ENCODE results near the gene EPHB6. TPM values are rescaled to one million over a fixed set of nuclear protein-coding genes. Genes with fewer than 3 reads are reported as not detected.

EPHB6 gene
- total and polyA plus RNA-seq, 7 experiments from 2014 or later, result 9.8 to 110 (median 65.7) TPM

DNA sequence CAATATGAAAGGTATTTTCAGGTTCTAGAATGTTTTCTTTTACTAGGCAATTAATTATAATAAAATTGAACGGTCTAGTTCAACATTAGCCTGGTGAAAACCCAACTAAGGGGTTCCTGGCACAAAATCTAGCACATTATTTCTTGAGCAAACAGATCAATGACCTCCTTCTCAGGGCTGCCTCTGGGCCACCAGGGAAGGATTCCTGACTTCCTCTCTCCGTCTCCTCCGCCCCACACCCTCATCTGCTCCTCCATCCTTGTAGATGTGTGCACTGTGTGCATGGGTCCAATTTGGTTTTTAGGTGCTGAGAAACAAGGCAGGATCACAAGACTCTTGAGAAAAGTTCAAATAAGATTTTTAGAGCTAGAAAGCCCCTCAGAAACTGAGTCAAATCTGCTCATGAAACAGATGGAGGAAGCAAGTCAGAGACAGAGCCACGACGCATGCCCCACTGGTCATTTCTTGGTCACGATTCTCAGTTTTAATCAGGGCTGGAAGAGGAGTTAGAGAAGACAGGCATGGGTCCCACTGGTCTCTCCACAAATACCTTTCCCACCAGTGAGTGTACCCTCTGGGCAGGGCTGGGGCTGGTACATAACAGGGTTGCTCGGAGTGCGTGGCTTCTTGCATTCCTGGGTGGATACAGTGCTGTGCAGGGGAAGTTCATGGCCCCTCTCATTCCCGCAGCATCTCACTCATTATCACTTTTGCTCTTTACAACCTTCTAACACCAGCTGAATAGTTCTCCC is 26.9 kb downstream of the EPHB6 start:
- H3K4me1 ChIP-seq (ENCODE audit: control insufficient read depth in 2 of 2, insufficient read depth in 2 of 2, low read length in 2 of 2), result no peaks in the 10 kb centered on the region
- no peak overlapping the region for H3K27ac Mint-ChIP-seq
- H3K36me3 ChIP-seq (ENCODE audit: control insufficient read depth in 2 of 3, insufficient read depth in 3 of 3, low read length in 3 of 3), result no peaks in the 10 kb centered on the region
- intact Hi-C loops (cut with micrococcal nuclease), result loop anchor here (1.0 to 5.0 kb wide), 5 partner anchors 27 to 334 kb away; no protein-coding TSS in a partner anchor
- no peak overlapping the region for H3K4me3 ChIP-seq (ENCODE audit: low read length)
- DNase-seq, result no peak
- no peaks in the 10 kb centered on the region for H3K9me3 ChIP-seq (ENCODE audit: control insufficient read depth in 2 of 3, low read length in 3 of 3)
- H3K9me3 Mint-ChIP-seq, result no peaks in the 10 kb centered on the region
- ATAC-seq, result no peak
- H3K27me3 Mint-ChIP-seq, result peaks cover 0 to 20% (median 4%) of the 10 kb centered on the region in 5 donors
- no peak overlapping the region for H3K4me3 Mint-ChIP-seq
- H3K27me3 ChIP-seq (ENCODE audit: control insufficient read depth in 2 of 2, insufficient read depth in 2 of 2, low read length in 2 of 2), result no peaks in the 10 kb centered on the region
- no peaks in the 10 kb centered on the region for H3K4me1 Mint-ChIP-seq
- ChIA-PET CTCF (interaction anchor here (0.9 to 2.0 kb wide), 5 partner anchors 20 to 333 kb away, joined by 3 to 7 read pairs (median 5); partner anchors contain the start of gene EPHB6), POLR2A (interaction anchor here (0.7 kb wide), 1 partner anchor 30 kb away, joined by 3 read pairs; no protein-coding TSS in a partner anchor)
- no peak overlapping the region for H3K27ac ChIP-seq (ENCODE audit: low read depth, low read length)
- no peaks in the 10 kb centered on the region for H3K36me3 Mint-ChIP-seq

DNA sequence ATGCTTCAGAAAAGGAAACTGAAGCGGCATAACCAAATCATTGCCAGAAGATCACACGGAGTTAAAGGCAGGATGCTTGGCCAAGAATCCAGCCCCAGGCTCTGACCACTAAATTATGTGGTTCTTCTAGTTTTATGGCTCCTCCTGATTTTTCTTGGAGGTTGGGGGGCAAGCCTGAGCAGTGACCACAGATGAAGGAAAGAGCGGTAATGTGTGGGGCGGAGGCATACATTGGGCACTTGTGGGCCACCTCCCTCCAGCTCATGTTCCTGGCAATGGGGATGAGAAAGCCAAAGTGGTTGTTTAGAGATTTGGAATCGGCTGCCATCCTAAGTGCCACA is 27.4 kb downstream of the EPHB6 start:
- ChIA-PET CTCF (interaction anchor here (0.7 to 2.0 kb wide), 5 partner anchors 21 to 333 kb away, joined by 3 to 7 read pairs (median 4); partner anchors contain the start of gene EPHB6), POLR2A (no interaction called here)
- DNase-seq, result peak in 1 of 9 donors; percentile 3
- Mint-ChIP-seq H3K9me3 (no peaks in the 10 kb centered on the region), H3K27ac (no peak overlapping the region), H3K36me3 (no peaks in the 10 kb centered on the region), H3K4me1 (no peaks in the 10 kb centered on the region), H3K27me3 (peaks cover 0 to 20% (median 4%) of the 10 kb centered on the region in 5 donors), H3K4me3 (no peak overlapping the region)
- no peak overlapping the region for H3K27ac ChIP-seq (ENCODE audit: low read depth, low read length)
- intact Hi-C loops (cut with micrococcal nuclease), result loop anchor here in 1 of 2 donors (5.0 kb wide), 1 partner anchor 120 kb away; no protein-coding TSS in a partner anchor
- H3K4me1 ChIP-seq (ENCODE audit: control insufficient read depth in 2 of 2, insufficient read depth in 2 of 2, low read length in 2 of 2), result no peaks in the 10 kb centered on the region
- no peaks in the 10 kb centered on the region for H3K9me3 ChIP-seq (ENCODE audit: control insufficient read depth in 2 of 3, low read length in 3 of 3)
- no peaks in the 10 kb centered on the region for H3K27me3 ChIP-seq (ENCODE audit: control insufficient read depth in 2 of 2, insufficient read depth in 2 of 2, low read length in 2 of 2)
- no peak overlapping the region for H3K4me3 ChIP-seq (ENCODE audit: low read length)
- no peaks in the 10 kb centered on the region for H3K36me3 ChIP-seq (ENCODE audit: control insufficient read depth in 2 of 3, insufficient read depth in 3 of 3, low read length in 3 of 3)
- no peak for ATAC-seq

DNA sequence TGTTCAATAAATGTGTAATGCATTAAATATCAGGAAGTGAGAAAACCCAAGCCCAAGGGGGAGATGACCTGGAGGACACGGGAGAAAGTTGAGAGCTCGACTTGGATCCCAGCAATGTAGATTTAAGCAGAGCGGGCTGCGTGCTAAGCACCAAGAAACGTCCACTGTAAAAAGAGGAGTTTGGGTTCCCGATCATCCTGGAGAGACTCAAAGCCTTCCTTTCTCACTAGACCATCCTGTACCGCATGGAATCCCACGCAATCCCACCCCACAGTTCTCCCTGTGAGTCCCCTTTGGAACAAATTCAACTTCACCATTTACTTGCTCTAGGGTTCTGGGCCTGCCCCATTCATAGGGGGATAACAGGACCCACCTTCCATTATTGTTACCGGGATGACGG is 28.3 kb downstream of the EPHB6 start:
- ATAC-seq (no peak), DNase-seq (no peak)
- Mint-ChIP-seq H3K4me3 (no peak overlapping the region), H3K9me3 (no peaks in the 10 kb centered on the region), H3K4me1 (no peaks in the 10 kb centered on the region), H3K36me3 (no peaks in the 10 kb centered on the region), H3K27me3 (peaks cover 0 to 20% (median 4%) of the 10 kb centered on the region in 5 donors), H3K27ac (no peak overlapping the region)
- Histone ChIP-seq H3K9me3 (ENCODE audit: control insufficient read depth in 2 of 3, low read length in 3 of 3) (no peaks in the 10 kb centered on the region), H3K27me3 (ENCODE audit: control insufficient read depth in 2 of 2, insufficient read depth in 2 of 2, low read length in 2 of 2) (no peaks in the 10 kb centered on the region), H3K36me3 (ENCODE audit: control insufficient read depth in 2 of 3, insufficient read depth in 3 of 3, low read length in 3 of 3) (no peaks in the 10 kb centered on the region), H3K4me3 (ENCODE audit: low read length) (no peak overlapping the region), H3K4me1 (ENCODE audit: control insufficient read depth in 2 of 2, insufficient read depth in 2 of 2, low read length in 2 of 2) (no peaks in the 10 kb centered on the region), H3K27ac (ENCODE audit: low read depth, low read length) (no peak overlapping the region)
- CTCF ChIA-PET, result interaction anchor here (1.0 kb wide), 1 partner anchor 120 kb away, joined by 4 read pairs; no protein-coding TSS in a partner anchor
- POLR2A ChIA-PET, result no interaction called here
- intact Hi-C loops (cut with micrococcal nuclease), result loop anchor here in 1 of 2 donors (5.0 kb wide), 1 partner anchor 119 kb away; no protein-coding TSS in a partner anchor

- Mint-ChIP-seq H3K9me3 (no peaks in the 10 kb centered on the region), H3K27me3 (peaks cover 0 to 20% (median 4%) of the 10 kb centered on the region in 5 donors), H3K4me3 (no peak overlapping the region), H3K27ac (peak overlapping the region in 1 of 9 donors; percentile 1), H3K36me3 (no peaks in the 10 kb centered on the region), H3K4me1 (no peaks in the 10 kb centered on the region)
- Histone ChIP-seq H3K36me3 (ENCODE audit: control insufficient read depth in 2 of 3, insufficient read depth in 3 of 3, low read length in 3 of 3) (no peaks in the 10 kb centered on the region), H3K27ac (ENCODE audit: low read depth, low read length) (no peak overlapping the region), H3K4me3 (ENCODE audit: low read length) (no peak overlapping the region), H3K27me3 (ENCODE audit: control insufficient read depth in 2 of 2, insufficient read depth in 2 of 2, low read length in 2 of 2) (no peaks in the 10 kb centered on the region), H3K9me3 (ENCODE audit: control insufficient read depth in 2 of 3, low read length in 3 of 3) (no peaks in the 10 kb centered on the region), H3K4me1 (ENCODE audit: control insufficient read depth in 2 of 2, insufficient read depth in 2 of 2, low read length in 2 of 2) (no peaks in the 10 kb centered on the region)
- intact Hi-C loops (cut with micrococcal nuclease), result loop anchor here in 1 of 2 donors (5.0 kb wide), 1 partner anchor 119 kb away; no protein-coding TSS in a partner anchor
- ChIA-PET POLR2A (no interaction called here), CTCF (no interaction called here)
- ATAC-seq, result no peak
- DNase-seq, result no peak
Observed at GRCh38 chr7:142883571-142884285, 28.9 kb downstream of the EPHB6 start.

- Mint-ChIP-seq H3K27ac (no peak overlapping the region), H3K9me3 (peaks cover 0 to under 1% (median 0%) of the 10 kb centered on the region in 11 donors), H3K4me3 (no peak overlapping the region), H3K27me3 (peaks cover 0 to 20% (median 4%) of the 10 kb centered on the region in 5 donors), H3K4me1 (no peaks in the 10 kb centered on the region), H3K36me3 (no peaks in the 10 kb centered on the region)
- Histone ChIP-seq H3K4me1 (ENCODE audit: control insufficient read depth in 2 of 2, insufficient read depth in 2 of 2, low read length in 2 of 2) (no peaks in the 10 kb centered on the region), H3K4me3 (ENCODE audit: low read length) (no peak overlapping the region), H3K27me3 (ENCODE audit: control insufficient read depth in 2 of 2, insufficient read depth in 2 of 2, low read length in 2 of 2) (no peaks in the 10 kb centered on the region), H3K36me3 (ENCODE audit: control insufficient read depth in 2 of 3, insufficient read depth in 3 of 3, low read length in 3 of 3) (no peaks in the 10 kb centered on the region), H3K9me3 (ENCODE audit: control insufficient read depth in 2 of 3, low read length in 3 of 3) (no peaks in the 10 kb centered on the region), H3K27ac (ENCODE audit: low read depth, low read length) (no peak overlapping the region)
- ATAC-seq, result no peak
- ChIA-PET CTCF (no interaction called here), POLR2A (no interaction called here)
- DNase-seq, result no peak
- intact Hi-C loops (cut with micrococcal nuclease), result loop anchor here in 1 of 2 donors (5.0 kb wide), 1 partner anchor 118 kb away; no protein-coding TSS in a partner anchor
Observed at GRCh38 chr7:142884286-142884640, 29.4 kb downstream of the EPHB6 start.

GRCh38 chr7:142885311-142886230 is 30.7 kb downstream of the EPHB6 start, which contains the start of gene TRPV6:
TSS of gene TRPV6 (minus strand) at chr7:142885745.
- no peak within 1 kb of the TSS for H3K27ac ChIP-seq (ENCODE audit: low read depth, low read length)
- Mint-ChIP-seq H3K27ac (peak within 1 kb of the TSS in 1 of 9 donors; percentile 37), H3K27me3 (peaks cover 0 to 9% (median 4%) of the 10 kb centered on the region in 5 donors), H3K4me1 (no peaks in the 10 kb centered on the region), H3K36me3 (no peaks in the 10 kb centered on the region), H3K9me3 (peaks cover 0 to 1% (median 0%) of the 10 kb centered on the region in 11 donors), H3K4me3 (no peak within 1 kb of the TSS)
- no peaks in the 10 kb centered on the region for H3K9me3 ChIP-seq (ENCODE audit: control insufficient read depth in 2 of 3, low read length in 3 of 3)
- DNase-seq, result no peak
- ATAC-seq, result no peak
- no peaks in the 10 kb centered on the region for H3K27me3 ChIP-seq (ENCODE audit: control insufficient read depth in 2 of 2, insufficient read depth in 2 of 2, low read length in 2 of 2)
- ChIA-PET POLR2A (no interaction called here), CTCF (no interaction called here)
- intact Hi-C loops (cut with micrococcal nuclease), result no loop called here
- no peaks in the 10 kb centered on the region for H3K4me1 ChIP-seq (ENCODE audit: control insufficient read depth in 2 of 2, insufficient read depth in 2 of 2, low read length in 2 of 2)
- no peak within 1 kb of the TSS for H3K4me3 ChIP-seq (ENCODE audit: low read length)
- H3K36me3 ChIP-seq (ENCODE audit: control insufficient read depth in 2 of 3, insufficient read depth in 3 of 3, low read length in 3 of 3), result no peaks in the 10 kb centered on the region

Data from naive thymus-derived CD4-positive, alpha-beta T cell (primary cell).